NCI-H2196 (cell line): ENCODE data around the gene COL5A1.
"Not testable (repeated sequence)": the region's sequence is repeated elsewhere in the genome, so short reads cannot be mapped to it uniquely, and the experiment has no call there.

ENCODE experiments used
- DNase-seq: peaks from one replicate; lab custom pipeline; 2025; ENCODE audit not compliant: unreplicated experiment; lab: John Stamatoyannopoulos, UW

The COL5A1 gene

GRCh38 chr9:134676361-134676760 is 34.8 kb downstream of the COL5A1 start:
- DNase-seq, result no peak

GRCh38 chr9:134676886-134677285 is 35.3 kb downstream of the COL5A1 start:
- no peak for DNase-seq

- DNase-seq, result no peak
These were observed 36.1 kb downstream of the COL5A1 start for GRCh38 chr9:134677743-134678142.

GRCh38 chr9:134678206-134678605 is 36.6 kb downstream of the COL5A1 start:
- DNase-seq, result no peak

- DNase-seq, result no peak
These were observed 37.3 kb downstream of the COL5A1 start for GRCh38 chr9:134678666-134679443.

- no peak for DNase-seq
These were observed 38.2 kb downstream of the COL5A1 start for GRCh38 chr9:134679616-134680392.

- DNase-seq, result no peak
These were observed 38.9 kb downstream of the COL5A1 start for GRCh38 chr9:134680393-134681060.

GRCh38 chr9:134681061-134681661 is 39.6 kb downstream of the COL5A1 start:
- no peak for DNase-seq

- DNase-seq, result no peak
These were observed 40.4 kb downstream of the COL5A1 start for GRCh38 chr9:134682026-134682425.

GRCh38 chr9:134682651-134683364 is 41.2 kb downstream of the COL5A1 start:
- DNase-seq, result no peak

GRCh38 chr9:134683714-134684374 is 42.2 kb downstream of the COL5A1 start:
- no peak for DNase-seq

GRCh38 chr9:134684375-134684723 is 42.7 kb downstream of the COL5A1 start:
- no peak for DNase-seq

GRCh38 chr9:134684941-134685340 is 43.3 kb downstream of the COL5A1 start:
- not testable (repeated sequence) for DNase-seq

- no peak for DNase-seq
These were observed 44.2 kb downstream of the COL5A1 start for GRCh38 chr9:134685784-134686183.

- no peak for DNase-seq
These were observed 45.3 kb downstream of the COL5A1 start for GRCh38 chr9:134686896-134687295.

- no peak for DNase-seq
These were observed 46.0 kb downstream of the COL5A1 start for GRCh38 chr9:134687556-134687955.

GRCh38 chr9:134688231-134688630 is 46.6 kb downstream of the COL5A1 start:
- no peak for DNase-seq

GRCh38 chr9:134688661-134689320 is 47.2 kb downstream of the COL5A1 start:
- no peak for DNase-seq

- peak; percentile 22 for DNase-seq
These were observed 47.9 kb downstream of the COL5A1 start for GRCh38 chr9:134689321-134690181.
